AG04450 (cell line): ENCODE data around the gene ELF4. TPM values are rescaled to one million over a fixed set of nuclear protein-coding genes. Genes with fewer than 3 reads are reported as not detected.
A peak's percentile ranks its signal among the peaks of the same experiment; 100 is the strongest.

Experiments
- CTCF ChIA-PET: fragments of 300-600, 350-600 bp; formaldehyde crosslinking; extraction: SDS; loops from one replicate; lab custom pipeline; 2022; ENCODE audit warnings: antibody characterized with exemption, inconsistent platforms; lab: Charles Lee
- POLR2A ChIA-PET: fragments of 350-600 bp; formaldehyde crosslinking; extraction: SDS; loops from one replicate; lab custom pipeline; 2021; ENCODE audit warnings: antibody characterized with exemption, inconsistent platforms; lab: Yijun Ruan, JAX
- DNase-seq: peaks from one replicate; pipeline ENCODE4 v3.0.0-alpha.2; 2011; ENCODE audit warnings: low read depth, low spot score
- H3K27ac ChIP-seq: one replicate; pipeline ENCODE4 v1.5.1; 2012; ENCODE audit warnings: low read depth, low read length, control low read depth
- H3K27me3 ChIP-seq: one replicate; pipeline ENCODE4 v1.6.0; 2012; ENCODE audit warnings: low read length; ENCODE audit not compliant: control insufficient read depth, insufficient read depth
- H3K4me3 ChIP-seq: 2 replicates; pipeline ENCODE4 v1.5.1; 2011; ENCODE audit warnings: mild to moderate bottlenecking, low read depth, low read length, control low read depth
- H3K9me3 ChIP-seq: 2 replicates; pipeline ENCODE4 v1.5.1; 2012; ENCODE audit warnings: low read length; ENCODE audit not compliant: control insufficient read depth, insufficient read depth
- CTCF ChIP-seq: IDR thresholded peaks from 2 replicates; pipeline ENCODE4 v1.5.1; 2011; ENCODE audit warnings: low read depth, low read length, control low read depth, inconsistent platforms
- polyA minus RNA-seq: library from RNA; depleted of rRNA, polyadenylated mRNA; stranded (reverse); fragments of >200 nt; gene quantifications from 2 replicates; pipeline ENCODE4 v1.2.3, GENCODE V29; 2011; rRNA and poly(A)+ RNA removed
- polyA plus RNA-seq: library from polyadenylated mRNA; depleted of rRNA; stranded (reverse); fragments of >200 nt; gene quantifications from 2 replicates; pipeline ENCODE4 v1.2.3, GENCODE V29; 2011; rRNA removed

ELF4 gene
- polyA plus RNA-seq, result 17.7 and 18.3 TPM in 2 replicates
- polyA minus RNA-seq, result 23.8 and 31.3 TPM in 2 replicates

DNA sequence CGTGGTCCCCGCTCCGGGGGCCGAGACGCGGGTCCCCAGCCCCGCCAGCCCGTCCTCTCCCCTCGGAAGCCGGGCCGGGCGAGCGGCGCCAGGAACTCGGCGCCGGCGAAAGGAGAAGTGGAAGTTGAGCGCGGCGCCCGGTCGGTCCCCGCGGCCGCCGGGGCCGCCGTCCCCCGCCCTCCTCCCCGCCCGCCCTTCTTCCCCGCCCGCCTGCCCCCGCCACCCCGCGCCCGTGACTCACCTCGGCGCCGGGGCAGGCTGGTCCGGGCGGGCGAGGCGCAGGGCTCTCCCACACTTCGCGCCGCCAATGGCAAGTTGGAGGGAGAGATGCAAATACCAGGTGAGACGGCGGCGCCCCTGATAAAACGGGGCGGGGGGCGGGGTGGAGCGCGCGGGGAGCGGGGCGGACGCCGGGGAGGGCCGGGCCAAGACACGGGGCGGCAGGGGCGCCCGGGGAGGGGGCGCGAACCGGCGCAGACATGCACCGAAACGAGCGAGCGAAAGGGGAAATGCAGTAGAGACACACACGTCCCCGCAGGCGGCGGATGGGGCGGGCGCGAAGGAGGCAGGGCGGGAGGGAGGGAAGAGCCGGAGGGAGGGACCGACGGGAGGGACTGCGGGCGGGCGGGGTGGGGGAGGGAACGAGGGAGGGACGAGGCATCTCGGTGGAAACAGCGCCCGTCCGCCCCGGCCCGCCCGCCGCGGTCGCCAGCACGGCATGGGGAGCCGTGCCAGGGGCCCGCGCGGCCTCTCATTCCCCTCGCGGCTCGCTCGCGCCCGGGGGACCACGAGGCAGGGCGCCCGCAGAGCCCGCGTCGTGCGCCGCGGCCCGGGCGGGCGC, at the start of gene ELF4:
TSS of gene ELF4 (minus strand) at position 119 of the 841 bp plus-strand sequence. CDS start 29,167 bp downstream, outside the sequence.
- peak within 1 kb of the TSS; percentile 62 for H3K4me3 ChIP-seq
- CTCF ChIA-PET, result no interaction called here
- DNase-seq, result no peak
- H3K9me3 ChIP-seq, result no peaks in the 10 kb centered on the region; the same call in 1 of the 2 replicates
- H3K27me3 ChIP-seq, result no peaks in the 10 kb centered on the region
- TF ChIP-seq CTCF, result no peak
- POLR2A ChIA-PET, result interaction anchor here (0.7 kb wide), 1 partner anchor 9 kb away, joined by 3 read pairs; no protein-coding TSS in a partner anchor
- peak within 1 kb of the TSS; percentile 65 for H3K27ac ChIP-seq

DNA sequence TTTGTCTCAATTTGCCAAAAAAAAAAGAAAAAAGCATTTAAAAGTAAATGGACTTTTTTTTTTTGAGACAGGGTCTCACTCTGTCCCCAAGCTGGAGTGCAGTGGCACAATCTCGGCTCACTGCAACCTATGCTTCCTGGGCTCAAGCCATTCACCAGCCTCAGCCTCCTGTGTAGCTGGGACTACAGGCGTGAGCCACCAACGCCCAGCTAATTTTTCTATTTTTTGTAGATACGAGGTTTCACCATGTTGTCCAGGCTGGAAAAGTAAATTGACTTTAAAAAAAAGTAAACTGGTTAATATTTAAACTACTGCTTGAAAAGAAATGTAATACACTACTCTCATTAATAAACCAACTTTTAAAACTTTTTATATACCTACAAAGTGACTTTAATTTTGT, 49.5 kb upstream of the ELF4 start:
- POLR2A ChIA-PET, result interaction anchor here (0.7 kb wide), 1 partner anchor 73 kb away, joined by 3 read pairs; no protein-coding TSS in a partner anchor
- CTCF ChIA-PET, result no interaction called here
- TF ChIP-seq CTCF, result no peak
- DNase-seq, result no peak
- no peak overlapping the region for H3K27ac ChIP-seq
- H3K4me3 ChIP-seq, result no peak overlapping the region
- no peaks in the 10 kb centered on the region for H3K27me3 ChIP-seq
- H3K9me3 ChIP-seq, result no peaks in the 10 kb centered on the region

- CTCF ChIA-PET, result no interaction called here
- no peak for TF ChIP-seq CTCF
- Histone ChIP-seq H3K27ac (no peak overlapping the region), H3K4me3 (no peak overlapping the region), H3K9me3 (no peaks in the 10 kb centered on the region), H3K27me3 (no peaks in the 10 kb centered on the region)
- DNase-seq, result no peak
- POLR2A ChIA-PET, result no interaction called here
Observed at GRCh38 chrX:130158311-130158710, 48.0 kb upstream of the ELF4 start.

- Histone ChIP-seq H3K27me3 (no peaks in the 10 kb centered on the region), H3K9me3 (no peaks in the 10 kb centered on the region), H3K4me3 (no peak overlapping the region), H3K27ac (no peak overlapping the region)
- no peak for TF ChIP-seq CTCF
- CTCF ChIA-PET, result interaction anchor here (0.6 to 1.4 kb wide), 2 partner anchors 74 to 75 kb away, joined by 3 to 4 read pairs; no protein-coding TSS in a partner anchor
- no peak for DNase-seq
- POLR2A ChIA-PET, result no interaction called here
Observed at GRCh38 chrX:130155564-130155963, 45.3 kb upstream of the ELF4 start.

GRCh38 chrX:130147631-130148030, 37.3 kb upstream of the ELF4 start:
- DNase-seq, result no peak
- no peak overlapping the region for H3K4me3 ChIP-seq
- ChIA-PET POLR2A (no interaction called here), CTCF (interaction anchor here (0.8 kb wide), 1 partner anchor 26 kb away, joined by 4 read pairs; no protein-coding TSS in a partner anchor)
- no peak for TF ChIP-seq CTCF
- H3K9me3 ChIP-seq, result no peaks in the 10 kb centered on the region
- H3K27ac ChIP-seq, result no peak overlapping the region
- no peaks in the 10 kb centered on the region for H3K27me3 ChIP-seq
